Thoracic aorta (tissue), 2 donors: ENCODE results near the gene ADAMTS12. TPM values are rescaled to one million over a fixed set of nuclear protein-coding genes. Genes with fewer than 3 reads are reported as not detected.

Experiments
- ATAC-seq: fragments of 150-250 bp; one replicate; pipeline ENCODE4 v1.8.0; 2017; ENCODE audit warnings: low read depth; ENCODE audit not compliant: insufficient number of reproducible peaks, low FRiP score
- DNase-seq: peaks from one replicate; pipeline ENCODE4 v3.0.0-alpha.2; 2020; ENCODE audit warnings: low spot score
- H3K27ac ChIP-seq, 2 donors: fragments of 200-600 bp; sonication (generic); 1 replicate in 1 of 2; 2 replicates in 1 of 2; pipeline ENCODE4 v1.5.1; 2016; ENCODE audit warnings: mild to moderate bottlenecking in 2 of 2, moderate library complexity in 2 of 2
- H3K27me3 ChIP-seq: fragments of 200-600 bp; sonication (generic); replicated peaks from 2 replicates; pipeline ENCODE4 v1.6.0; 2016; ENCODE audit warnings: mild to moderate bottlenecking; ENCODE audit not compliant: insufficient read depth
- H3K36me3 ChIP-seq: fragments of 200-600 bp; sonication (generic); one replicate; pipeline ENCODE4 v1.5.1; 2016
- H3K4me1 ChIP-seq, 2 donors: fragments of 200-600 bp; sonication (generic); 1 replicate in 1 of 2; 2 replicates in 1 of 2; pipeline versions ENCODE4 v1.5.1 to v1.6.0; 2016; ENCODE audit warnings: low read depth in 2 of 2, mild to moderate bottlenecking in 1 of 2; ENCODE audit not compliant: control insufficient read depth in 1 of 2
- H3K4me3 ChIP-seq: fragments of 200-600 bp; sonication (generic); 2 replicates; pipeline ENCODE4 v1.5.1; 2016; ENCODE audit warnings: mild to moderate bottlenecking
- H3K9me3 ChIP-seq: fragments of 200-600 bp; sonication (generic); 2 replicates; pipeline ENCODE4 v1.5.1; 2016
- total RNA-seq, 2 donors: library from RNA; depleted of rRNA; stranded (reverse); fragments of >200 nt; gene quantifications; one replicate each; pipeline versions ENCODE4 v1.1.0 to v1.2.3, GENCODE V29; 2016
- TF ChIP-seq, protein P1 (sequence below): fragments of 200-600 bp; sonication (generic); IDR thresholded peaks from one replicate; pipeline ENCODE4 v1.5.1; 2019; ENCODE audit warnings: antibody characterized with exemption

Gene ADAMTS12
- total RNA-seq, 2 donors from 2014 or later = 7.3 to 8.0 TPM

- Histone ChIP-seq H3K27me3 (no peaks in the 10 kb centered on the region), H3K27ac (peak overlapping the region in 1 of 2 donors; percentile 3), H3K4me3 (no peak overlapping the region), H3K4me1 (peaks cover 0 to 11% of the 10 kb centered on the region in 2 donors), H3K9me3 (no peaks in the 10 kb centered on the region), H3K36me3 (no peaks in the 10 kb centered on the region)
- ATAC-seq (peak; percentile 72), DNase-seq (peak; percentile 32)
- TF ChIP-seq, protein P1, sequence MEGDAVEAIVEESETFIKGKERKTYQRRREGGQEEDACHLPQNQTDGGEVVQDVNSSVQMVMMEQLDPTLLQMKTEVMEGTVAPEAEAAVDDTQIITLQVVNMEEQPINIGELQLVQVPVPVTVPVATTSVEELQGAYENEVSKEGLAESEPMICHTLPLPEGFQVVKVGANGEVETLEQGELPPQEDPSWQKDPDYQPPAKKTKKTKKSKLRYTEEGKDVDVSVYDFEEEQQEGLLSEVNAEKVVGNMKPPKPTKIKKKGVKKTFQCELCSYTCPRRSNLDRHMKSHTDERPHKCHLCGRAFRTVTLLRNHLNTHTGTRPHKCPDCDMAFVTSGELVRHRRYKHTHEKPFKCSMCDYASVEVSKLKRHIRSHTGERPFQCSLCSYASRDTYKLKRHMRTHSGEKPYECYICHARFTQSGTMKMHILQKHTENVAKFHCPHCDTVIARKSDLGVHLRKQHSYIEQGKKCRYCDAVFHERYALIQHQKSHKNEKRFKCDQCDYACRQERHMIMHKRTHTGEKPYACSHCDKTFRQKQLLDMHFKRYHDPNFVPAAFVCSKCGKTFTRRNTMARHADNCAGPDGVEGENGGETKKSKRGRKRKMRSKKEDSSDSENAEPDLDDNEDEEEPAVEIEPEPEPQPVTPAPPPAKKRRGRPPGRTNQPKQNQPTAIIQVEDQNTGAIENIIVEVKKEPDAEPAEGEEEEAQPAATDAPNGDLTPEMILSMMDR = no peak
Observed at GRCh38 chr5:33565324-33565723, 326.5 kb downstream of the ADAMTS12 start.

DNA sequence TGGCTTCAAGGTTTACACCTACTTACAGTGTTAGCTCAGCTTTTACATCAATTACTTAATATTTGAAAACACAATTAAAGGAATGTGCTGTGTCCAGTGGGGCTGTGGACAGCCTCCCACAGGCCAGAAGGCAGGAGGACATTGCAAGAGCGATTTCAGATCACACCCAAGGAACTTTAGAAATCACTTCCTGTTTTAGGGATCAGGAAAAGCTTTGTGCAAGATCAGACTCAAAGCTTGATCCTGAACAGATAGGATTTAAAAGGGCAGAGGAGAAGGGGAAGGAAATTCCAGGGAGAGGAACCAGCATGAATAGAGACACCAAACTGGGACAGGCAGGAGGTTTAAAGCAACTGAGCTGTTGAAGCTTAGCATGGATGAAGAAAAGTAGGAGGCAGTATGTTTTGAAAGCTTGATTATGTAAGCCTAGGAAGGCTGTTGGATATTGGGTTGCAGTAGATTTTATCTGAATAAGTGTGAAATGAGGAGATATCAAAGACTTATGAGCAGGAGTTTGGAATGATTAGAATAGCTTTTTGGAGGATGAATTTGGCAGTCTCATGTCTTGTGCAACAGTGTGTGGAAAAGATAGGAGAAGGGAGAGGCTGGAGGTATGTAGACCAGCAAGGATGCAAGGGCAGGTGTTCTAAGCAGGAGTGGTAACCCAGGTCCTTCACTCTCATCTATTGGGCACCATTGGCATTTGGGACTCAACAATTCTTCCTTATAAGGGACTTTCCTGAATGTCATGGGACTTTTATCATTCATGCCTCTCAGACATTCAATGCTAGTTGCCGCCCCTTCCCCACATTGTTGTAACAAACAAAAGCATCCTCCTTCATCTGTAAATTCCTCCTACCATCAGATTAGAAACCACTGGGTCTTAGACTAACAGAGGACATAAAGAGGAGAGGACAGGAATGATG lies 327.5 kb downstream of the ADAMTS12 start:
- Histone ChIP-seq H3K9me3 (no peaks in the 10 kb centered on the region), H3K27ac (peak overlapping the region in 1 of 2 donors; percentile 3), H3K4me1 (peaks cover 0 to 11% of the 10 kb centered on the region in 2 donors), H3K4me3 (no peak overlapping the region), H3K36me3 (no peaks in the 10 kb centered on the region), H3K27me3 (no peaks in the 10 kb centered on the region)
- no peak for DNase-seq
- TF ChIP-seq, protein P1 = no peak
- ATAC-seq = no peak

GRCh38 chr5:33563530-33563929 lies 328.3 kb downstream of the ADAMTS12 start:
- H3K27me3 ChIP-seq = no peaks in the 10 kb centered on the region
- H3K4me3 ChIP-seq = no peak overlapping the region
- ATAC-seq (no peak), DNase-seq (no peak)
- no peaks in the 10 kb centered on the region for H3K9me3 ChIP-seq
- H3K27ac ChIP-seq = no peak overlapping the region
- no peaks in the 10 kb centered on the region for H3K36me3 ChIP-seq
- peaks cover 0 to 17% of the 10 kb centered on the region in 2 donors for H3K4me1 ChIP-seq
- TF ChIP-seq, protein P1 = no peak

DNA sequence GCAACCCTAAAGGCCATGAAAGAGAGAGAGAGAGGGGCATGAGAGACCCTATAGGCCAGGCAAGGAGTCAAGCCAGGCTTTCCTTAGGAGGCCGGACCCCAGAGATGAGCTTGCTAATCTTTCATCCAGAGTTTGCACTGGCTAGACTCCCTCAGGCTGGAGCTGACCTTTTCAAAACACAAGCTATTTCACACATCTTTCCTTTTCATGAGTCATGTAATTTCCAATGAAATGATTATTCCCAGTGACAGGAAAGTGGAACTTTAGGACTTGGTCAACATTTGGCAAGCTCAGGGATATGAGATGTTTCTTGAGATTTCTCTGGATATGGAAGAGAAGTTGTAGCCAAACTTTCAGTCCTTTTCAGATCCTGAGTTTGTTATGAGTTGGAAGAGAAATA lies 333.3 kb downstream of the ADAMTS12 start:
- H3K36me3 ChIP-seq = no peaks in the 10 kb centered on the region
- ATAC-seq (no peak), DNase-seq (no peak)
- H3K4me1 ChIP-seq = peaks cover 0 to 9% of the 10 kb centered on the region in 2 donors
- no peak overlapping the region for H3K4me3 ChIP-seq
- H3K27me3 ChIP-seq = no peaks in the 10 kb centered on the region
- no peak overlapping the region for H3K27ac ChIP-seq
- TF ChIP-seq, protein P1 = no peak
- no peaks in the 10 kb centered on the region for H3K9me3 ChIP-seq

DNA sequence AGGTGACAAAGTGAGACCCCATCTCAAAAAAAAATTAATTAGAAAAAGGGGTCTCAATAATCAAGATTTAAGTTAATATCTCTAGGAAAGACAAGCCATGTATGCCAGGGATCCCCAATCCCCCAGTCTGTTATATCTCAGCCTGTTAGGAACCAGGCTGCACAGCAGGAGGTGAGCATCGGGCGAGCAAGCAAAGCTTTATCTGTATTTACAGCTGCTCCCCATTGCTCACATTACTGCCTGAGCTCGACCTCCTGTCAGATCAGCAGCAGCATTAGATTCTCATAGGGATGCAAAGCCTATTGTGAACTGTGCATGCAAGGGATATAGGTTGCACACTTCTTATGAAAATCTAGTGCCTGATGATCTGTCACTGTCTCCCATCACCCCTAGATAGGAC lies 334.2 kb downstream of the ADAMTS12 start:
- Histone ChIP-seq H3K36me3 (no peaks in the 10 kb centered on the region), H3K4me3 (no peak overlapping the region), H3K4me1 (peaks cover 0 to 9% of the 10 kb centered on the region in 2 donors), H3K9me3 (no peaks in the 10 kb centered on the region), H3K27me3 (no peaks in the 10 kb centered on the region), H3K27ac (no peak overlapping the region)
- no peak for ATAC-seq
- TF ChIP-seq, protein P1 = no peak
- DNase-seq = no peak
